GM18861 (cell line): Measurements from ENCODE around the gene PRKN.
"Not testable (repeated sequence)": the region's sequence is repeated elsewhere in the genome, so short reads cannot be mapped to it uniquely, and the experiment has no call there.

Experiments used
- ATAC-seq: cut with Tn5 transposase; IDR thresholded peaks from one replicate; pipeline ENCODE4 v1.9.1; 2021; ENCODE audit not compliant: unreplicated experiment

Gene PRKN

GRCh38 chr6:161832622-161833021, 894.9 kb downstream of the PRKN start:
- ATAC-seq = no peak

- ATAC-seq = no peak
Measured at GRCh38 chr6:161830866-161831616, 896.5 kb downstream of the PRKN start.

GRCh38 chr6:161829291-161829729, 898.3 kb downstream of the PRKN start:
- ATAC-seq = no peak

- ATAC-seq = no peak
Measured at GRCh38 chr6:161828355-161828754, 899.2 kb downstream of the PRKN start.

- no peak for ATAC-seq
Measured at GRCh38 chr6:161826512-161826911, 901.1 kb downstream of the PRKN start.

GRCh38 chr6:161822204-161822603, 905.4 kb downstream of the PRKN start:
- not testable (repeated sequence) for ATAC-seq

- ATAC-seq = no peak
Measured at GRCh38 chr6:161817881-161818280, 909.7 kb downstream of the PRKN start.

- no peak for ATAC-seq
Measured at GRCh38 chr6:161815965-161816364, 911.6 kb downstream of the PRKN start.

- no peak for ATAC-seq
Measured at GRCh38 chr6:161813156-161813555, 914.4 kb downstream of the PRKN start.

GRCh38 chr6:161809971-161810370, 917.6 kb downstream of the PRKN start:
- ATAC-seq = no peak

- no peak for ATAC-seq
Measured at GRCh38 chr6:161804838-161805237, 922.7 kb downstream of the PRKN start.

GRCh38 chr6:161803131-161803530, 924.4 kb downstream of the PRKN start:
- ATAC-seq = no peak

- ATAC-seq = no peak
Measured at GRCh38 chr6:161802231-161802630, 925.3 kb downstream of the PRKN start.

- no peak for ATAC-seq
Measured at GRCh38 chr6:161798844-161799394, 928.6 kb downstream of the PRKN start.

GRCh38 chr6:161796681-161797080, 930.9 kb downstream of the PRKN start:
- no peak for ATAC-seq

GRCh38 chr6:161792851-161793493, 934.6 kb downstream of the PRKN start:
- ATAC-seq = no peak

GRCh38 chr6:161788531-161788930, 939.0 kb downstream of the PRKN start:
- ATAC-seq = no peak

GRCh38 chr6:161772176-161772575, 955.4 kb downstream of the PRKN start:
- no peak for ATAC-seq

- no peak for ATAC-seq
Measured at GRCh38 chr6:161761966-161762365, 965.6 kb downstream of the PRKN start.

GRCh38 chr6:161755080-161755479, 972.5 kb downstream of the PRKN start:
- no peak for ATAC-seq

- ATAC-seq = no peak
Measured at GRCh38 chr6:161750686-161751085, 976.9 kb downstream of the PRKN start.

- ATAC-seq = no peak
Measured at GRCh38 chr6:161749576-161749975, 978.0 kb downstream of the PRKN start.
